ENCODE data around the gene ST3GAL5. TPM values are rescaled to one million over a fixed set of nuclear protein-coding genes. Genes with fewer than 3 reads are reported as not detected.
A peak's percentile ranks its signal among the peaks of the same experiment; 100 is the strongest.
"Not testable (repeated sequence)": the region's sequence is repeated elsewhere in the genome, so short reads cannot be mapped to it uniquely, and the experiment has no call there.

Gene ST3GAL5
- total RNA-seq, 1 donor from 2014 or later = 20.0 TPM

DNA sequence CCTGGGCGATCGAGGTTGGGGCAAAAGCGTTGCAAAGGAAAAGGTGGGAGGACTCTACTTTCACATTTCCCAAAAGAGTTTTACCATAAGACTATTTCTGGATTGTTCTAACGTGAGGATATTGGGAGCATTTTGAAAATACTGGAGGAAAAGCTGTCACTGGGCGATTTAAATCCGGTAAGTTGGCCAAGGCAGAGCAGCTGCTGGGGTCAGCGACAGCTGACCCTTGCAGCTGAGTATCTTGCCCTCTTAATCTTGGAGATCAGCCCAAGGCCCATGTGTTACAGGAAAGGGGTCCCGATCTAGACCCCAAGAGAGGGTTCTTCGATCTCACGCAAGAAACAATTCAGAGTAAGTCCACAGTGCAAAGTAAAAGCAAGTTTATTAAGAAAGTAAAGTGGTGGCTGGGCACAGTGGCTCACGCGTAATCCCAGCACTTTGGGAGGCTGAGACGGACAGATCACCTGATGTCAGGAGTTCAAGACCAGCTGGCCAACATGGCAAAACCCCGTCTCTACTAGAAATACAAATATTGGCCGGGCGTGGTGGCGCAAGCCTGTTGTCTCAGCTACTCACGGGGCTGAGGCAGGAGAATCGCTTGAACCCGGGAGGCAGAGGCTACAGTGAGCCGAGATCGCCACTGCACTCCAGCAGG, 964 bp upstream of the ST3GAL5 start:
- TF ChIP-seq, protein P1, sequence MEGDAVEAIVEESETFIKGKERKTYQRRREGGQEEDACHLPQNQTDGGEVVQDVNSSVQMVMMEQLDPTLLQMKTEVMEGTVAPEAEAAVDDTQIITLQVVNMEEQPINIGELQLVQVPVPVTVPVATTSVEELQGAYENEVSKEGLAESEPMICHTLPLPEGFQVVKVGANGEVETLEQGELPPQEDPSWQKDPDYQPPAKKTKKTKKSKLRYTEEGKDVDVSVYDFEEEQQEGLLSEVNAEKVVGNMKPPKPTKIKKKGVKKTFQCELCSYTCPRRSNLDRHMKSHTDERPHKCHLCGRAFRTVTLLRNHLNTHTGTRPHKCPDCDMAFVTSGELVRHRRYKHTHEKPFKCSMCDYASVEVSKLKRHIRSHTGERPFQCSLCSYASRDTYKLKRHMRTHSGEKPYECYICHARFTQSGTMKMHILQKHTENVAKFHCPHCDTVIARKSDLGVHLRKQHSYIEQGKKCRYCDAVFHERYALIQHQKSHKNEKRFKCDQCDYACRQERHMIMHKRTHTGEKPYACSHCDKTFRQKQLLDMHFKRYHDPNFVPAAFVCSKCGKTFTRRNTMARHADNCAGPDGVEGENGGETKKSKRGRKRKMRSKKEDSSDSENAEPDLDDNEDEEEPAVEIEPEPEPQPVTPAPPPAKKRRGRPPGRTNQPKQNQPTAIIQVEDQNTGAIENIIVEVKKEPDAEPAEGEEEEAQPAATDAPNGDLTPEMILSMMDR (IDR thresholded peaks at IDR 0.05) = no peak
- Mint-ChIP-seq H3K9me3 (ENCODE audit: low read depth) (no peaks in the 10 kb centered on the region), H3K36me3 (ENCODE audit: low read depth) (no peaks in the 10 kb centered on the region), H3K4me3 (ENCODE audit: unreplicated experiment) (peak overlapping the region; percentile 80), H3K27me3 (ENCODE audit: low read depth) (no peaks in the 10 kb centered on the region), H3K27ac (ENCODE audit: unreplicated experiment) (peak overlapping the region; percentile 85), H3K4me1 (ENCODE audit: low read depth) (peaks cover 71% of the 10 kb centered on the region)
- no peak for DNase-seq (ENCODE audit: low spot score)

DNA sequence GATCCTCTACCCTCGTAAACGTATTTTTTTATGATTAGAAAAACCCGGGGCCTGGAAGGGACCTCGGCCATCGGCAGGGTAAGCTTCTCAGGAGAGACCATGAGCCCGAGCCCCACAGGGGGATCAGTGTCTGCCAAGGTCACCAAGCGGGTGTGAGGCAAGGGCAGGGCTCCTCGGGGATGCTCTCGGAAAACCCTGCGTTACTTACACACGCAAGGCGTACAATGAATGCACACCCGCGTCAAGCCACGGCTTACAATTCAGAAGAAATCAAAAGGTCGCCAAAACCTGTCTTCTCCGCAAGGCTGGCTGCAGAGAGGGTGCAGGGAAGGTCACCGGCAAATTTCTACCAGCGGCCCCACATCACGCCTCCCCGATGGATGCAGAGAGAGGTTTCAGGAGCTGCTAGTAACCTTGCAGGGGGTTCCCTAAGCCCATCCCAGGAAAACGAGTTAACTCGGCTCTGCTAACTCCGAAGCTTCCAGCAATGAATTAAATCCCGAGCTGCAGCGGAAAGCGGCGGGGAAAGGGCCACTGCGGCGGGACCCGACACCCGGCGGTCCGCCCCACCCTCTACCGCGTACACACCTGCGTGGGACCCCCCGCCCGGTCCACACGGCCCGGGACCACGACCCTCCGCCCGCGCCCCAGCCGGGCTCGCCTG, 638 bp downstream of the ST3GAL5 start:
- H3K4me1 Mint-ChIP-seq (ENCODE audit: low read depth) = peaks cover 63% of the 10 kb centered on the region
- H3K27ac Mint-ChIP-seq (ENCODE audit: unreplicated experiment) = peak overlapping the region; percentile 92
- TF ChIP-seq, protein P1 (IDR thresholded peaks at IDR 0.05) = no peak
- H3K36me3 Mint-ChIP-seq (ENCODE audit: low read depth) = no peaks in the 10 kb centered on the region
- peak overlapping the region; percentile 70 for H3K4me3 Mint-ChIP-seq (ENCODE audit: unreplicated experiment)
- H3K27me3 Mint-ChIP-seq (ENCODE audit: low read depth) = no peaks in the 10 kb centered on the region
- H3K9me3 Mint-ChIP-seq (ENCODE audit: low read depth) = no peaks in the 10 kb centered on the region
- DNase-seq (ENCODE audit: low spot score) = no peak

- Mint-ChIP-seq H3K27me3 (ENCODE audit: low read depth) (no peaks in the 10 kb centered on the region), H3K4me1 (ENCODE audit: low read depth) (peaks cover 57% of the 10 kb centered on the region), H3K4me3 (ENCODE audit: unreplicated experiment) (peak overlapping the region; percentile 70), H3K9me3 (ENCODE audit: low read depth) (no peaks in the 10 kb centered on the region), H3K36me3 (ENCODE audit: low read depth) (no peaks in the 10 kb centered on the region), H3K27ac (ENCODE audit: unreplicated experiment) (peak overlapping the region; percentile 92)
- no peak for DNase-seq (ENCODE audit: low spot score)
- TF ChIP-seq, protein P1 (IDR thresholded peaks at IDR 0.05) = peak; percentile 57
Observed at GRCh38 chr2:85887566-85888019, 1.2 kb downstream of the ST3GAL5 start.

- Mint-ChIP-seq H3K27me3 (ENCODE audit: low read depth) (no peaks in the 10 kb centered on the region), H3K36me3 (ENCODE audit: low read depth) (no peaks in the 10 kb centered on the region), H3K27ac (ENCODE audit: unreplicated experiment) (peak overlapping the region; percentile 92), H3K9me3 (ENCODE audit: low read depth) (no peaks in the 10 kb centered on the region), H3K4me1 (ENCODE audit: low read depth) (peaks cover 52% of the 10 kb centered on the region), H3K4me3 (ENCODE audit: unreplicated experiment) (peak overlapping the region; percentile 70)
- no peak for DNase-seq (ENCODE audit: low spot score)
- TF ChIP-seq, protein P1 (IDR thresholded peaks at IDR 0.05) = no peak
Observed at GRCh38 chr2:85886590-85886989, 2.2 kb downstream of the ST3GAL5 start.

GRCh38 chr2:85886141-85886540, 2.6 kb downstream of the ST3GAL5 start:
- Mint-ChIP-seq H3K27me3 (ENCODE audit: low read depth) (no peaks in the 10 kb centered on the region), H3K4me3 (ENCODE audit: unreplicated experiment) (peak overlapping the region; percentile 70), H3K36me3 (ENCODE audit: low read depth) (no peaks in the 10 kb centered on the region), H3K4me1 (ENCODE audit: low read depth) (peaks cover 52% of the 10 kb centered on the region), H3K9me3 (ENCODE audit: low read depth) (no peaks in the 10 kb centered on the region), H3K27ac (ENCODE audit: unreplicated experiment) (peak overlapping the region; percentile 92)
- TF ChIP-seq, protein P1 (IDR thresholded peaks at IDR 0.05) = no peak
- no peak for DNase-seq (ENCODE audit: low spot score)

DNA sequence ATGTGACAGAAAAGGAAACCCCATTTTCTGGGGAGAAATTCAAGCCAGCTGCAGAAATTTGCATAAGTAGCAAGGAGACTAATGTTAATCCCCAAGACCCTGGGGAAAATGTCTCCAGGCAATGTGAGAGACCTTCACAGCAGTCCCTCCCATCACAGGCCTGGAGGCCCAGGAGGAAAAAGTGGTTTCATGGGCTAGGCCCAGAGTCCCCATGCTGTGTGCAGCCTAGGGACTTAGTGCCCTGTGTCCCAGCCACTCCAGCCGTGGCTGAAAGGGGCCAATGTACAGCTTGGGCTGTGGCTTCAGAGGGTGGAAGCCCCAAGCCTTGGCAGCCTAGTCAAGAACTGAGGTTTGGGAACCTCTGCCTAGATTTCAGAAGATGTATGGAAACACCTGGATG, 7.0 kb downstream of the ST3GAL5 start:
- H3K4me3 Mint-ChIP-seq (ENCODE audit: unreplicated experiment); H3K27ac Mint-ChIP-seq (ENCODE audit: unreplicated experiment); H3K9me3 Mint-ChIP-seq (ENCODE audit: low read depth); DNase-seq (ENCODE audit: low spot score); H3K36me3 Mint-ChIP-seq (ENCODE audit: low read depth); H3K27me3 Mint-ChIP-seq (ENCODE audit: low read depth): not testable (repeated sequence)
- peaks cover 55% of the 10 kb centered on the region for H3K4me1 Mint-ChIP-seq (ENCODE audit: low read depth)

- H3K27ac Mint-ChIP-seq (ENCODE audit: unreplicated experiment); H3K9me3 Mint-ChIP-seq (ENCODE audit: low read depth): not testable (repeated sequence)
- peaks cover 45% of the 10 kb centered on the region for H3K4me1 Mint-ChIP-seq (ENCODE audit: low read depth)
Observed at GRCh38 chr2:85880716-85881328, 8.0 kb downstream of the ST3GAL5 start.

More at GRCh38 chr2:85880716-85881328, 8.0 kb downstream of the ST3GAL5 start:
- DNase-seq (ENCODE audit: low spot score); H3K4me3 Mint-ChIP-seq (ENCODE audit: unreplicated experiment); H3K36me3 Mint-ChIP-seq (ENCODE audit: low read depth); H3K27me3 Mint-ChIP-seq (ENCODE audit: low read depth): not testable (repeated sequence)

Data from chondrocyte (in vitro differentiated cells).